Endometrium (tissue), 2 donors: ENCODE measurements around the gene BICC1.

ENCODE experiments used
- FAIRE-seq: peaks from 2 replicates; lab custom pipeline; 2012; peaks lifted over from hg19 to GRCh38; lab: Jason Lieb, UNC
- donor health status: control.
- donor health status: control.

BICC1 gene

GRCh38 chr10:58704226-58704625 lies 191.6 kb downstream of the BICC1 start:
- no peak for FAIRE-seq

GRCh38 chr10:58704671-58705141 lies 192.0 kb downstream of the BICC1 start:
- no peak for FAIRE-seq

GRCh38 chr10:58706836-58707235 lies 194.2 kb downstream of the BICC1 start:
- no peak for FAIRE-seq

- no peak for FAIRE-seq
Observed at GRCh38 chr10:58712141-58712540, 199.5 kb downstream of the BICC1 start.

- no peak for FAIRE-seq
Observed at GRCh38 chr10:58712982-58713381, 200.3 kb downstream of the BICC1 start.

GRCh38 chr10:58714409-58714808 lies 201.7 kb downstream of the BICC1 start:
- FAIRE-seq, result no peak

GRCh38 chr10:58715061-58715460 lies 202.4 kb downstream of the BICC1 start:
- no peak for FAIRE-seq

- FAIRE-seq, result no peak
Observed at GRCh38 chr10:58718596-58718995, 205.9 kb downstream of the BICC1 start.

GRCh38 chr10:58721601-58722281 lies 209.1 kb downstream of the BICC1 start:
- FAIRE-seq, result no peak

GRCh38 chr10:58723186-58723585 lies 210.5 kb downstream of the BICC1 start:
- no peak for FAIRE-seq

- FAIRE-seq, result no peak
Observed at GRCh38 chr10:58723966-58724365, 211.3 kb downstream of the BICC1 start.

GRCh38 chr10:58724781-58725180 lies 212.1 kb downstream of the BICC1 start:
- FAIRE-seq, result no peak

GRCh38 chr10:58725901-58726300 lies 213.2 kb downstream of the BICC1 start:
- no peak for FAIRE-seq

- FAIRE-seq, result no peak
Observed at GRCh38 chr10:58727633-58728032, 215.0 kb downstream of the BICC1 start.

GRCh38 chr10:58731276-58731675 lies 218.6 kb downstream of the BICC1 start:
- no peak for FAIRE-seq

- no peak for FAIRE-seq
Observed at GRCh38 chr10:58733436-58733835, 220.8 kb downstream of the BICC1 start.

GRCh38 chr10:58734116-58734515 lies 221.4 kb downstream of the BICC1 start:
- FAIRE-seq, result no peak

- no peak for FAIRE-seq
Observed at GRCh38 chr10:58734664-58735063, 222.0 kb downstream of the BICC1 start.

- no peak for FAIRE-seq
Observed at GRCh38 chr10:58735087-58735486, 222.4 kb downstream of the BICC1 start.

GRCh38 chr10:58740620-58741369 lies 228.1 kb downstream of the BICC1 start:
- no peak for FAIRE-seq

GRCh38 chr10:58741673-58742072 lies 229.0 kb downstream of the BICC1 start:
- no peak for FAIRE-seq

- no peak for FAIRE-seq
Observed at GRCh38 chr10:58742141-58742540, 229.5 kb downstream of the BICC1 start.

- FAIRE-seq, result no peak
Observed at GRCh38 chr10:58743466-58744115, 230.9 kb downstream of the BICC1 start.
